RPMI7951 (cell line): ENCODE results near the gene GPATCH3. TPM values are rescaled to one million over a fixed set of nuclear protein-coding genes. Genes with fewer than 3 reads are reported as not detected.
"Not testable (repeated sequence)": the region's sequence is repeated elsewhere in the genome, so short reads cannot be mapped to it uniquely, and the experiment has no call there.

Source experiments
- DNase-seq: peaks from one replicate; pipeline ENCODE4 v3.0.0-alpha.2; 2012; ENCODE audit warnings: low read depth
- total RNA-seq: library from RNA; depleted of rRNA; stranded (reverse); fragments of >200 nt; shearing (Covaris generic); gene quantifications from 2 replicates; pipeline ENCODE4 v1.2.3, GENCODE V29; 2014; rRNA removed

The GPATCH3 gene
- total RNA-seq, 1 experiment from 2014 or later = 4.7 TPM

GRCh38 chr1:26847826-26848225 is 52.4 kb downstream of the GPATCH3 start:
- not testable (repeated sequence) for DNase-seq

- DNase-seq = no peak
These were observed 55.7 kb downstream of the GPATCH3 start for GRCh38 chr1:26844424-26845196.

Other genes with a start within 250 kb of the GPATCH3 start
- 12.5 and 15.4 TPM in 2 replicates for gene ARID1A, start 204.5 kb downstream of the GPATCH3 start, total RNA-seq
- gene PIGV, start 112.5 kb downstream of the GPATCH3 start, total RNA-seq = 18.5 and 24.4 TPM in 2 replicates
- gene ZDHHC18, start 73.8 kb downstream of the GPATCH3 start, total RNA-seq = 11.1 and 20.8 TPM in 2 replicates
- gene SFN, start 37.3 kb downstream of the GPATCH3 start, total RNA-seq = not detected in 2 replicates
- gene GPN2, start 10.2 kb downstream of the GPATCH3 start, total RNA-seq = 9.4 and 20.4 TPM in 2 replicates
- gene NR0B2, start 13.5 kb upstream of the GPATCH3 start, total RNA-seq = not detected in 2 replicates
- gene NUDC, start 21.3 kb upstream of the GPATCH3 start, total RNA-seq = 51.3 and 54.9 TPM in 2 replicates
- gene KDF1, start 60.0 kb upstream of the GPATCH3 start, total RNA-seq = not detected in 2 replicates
- 4.2 and 4.6 TPM in 2 replicates for gene TRNP1, start 93.2 kb upstream of the GPATCH3 start, total RNA-seq
- 2.4 and 2.8 TPM in 2 replicates for gene TENT5B, start 112.4 kb upstream of the GPATCH3 start, total RNA-seq